ENCODE data around the gene AZIN2.

- TF ChIP-seq GATAD2A (IDR thresholded peaks at IDR 0.05) (no peak), POLR2A (conservative IDR thresholded peaks at IDR 0.05) (no peak), TAF1 (IDR thresholded peaks at IDR 0.05; ENCODE audit: control insufficient read depth, extremely low read depth, insufficient read depth, low read length, severe bottlenecking) (no peak), ZMIZ1 (IDR thresholded peaks at IDR 0.05; ENCODE audit: low read depth in 2 of 2, low read length in 2 of 2) (no peak), CTCF (IDR thresholded peaks at IDR 0.05 in 2 of 3, conservative IDR thresholded peaks at IDR 0.05 in 1 of 3; ENCODE audit: insufficient read depth in 2 of 3, low read depth in 1 of 3, low read length in 3 of 3) (no peak), CUX1 (CRISPR knock-in tag; IDR thresholded peaks at IDR 0.05) (no peak), ZFP30 (CRISPR knock-in tag; IDR thresholded peaks at IDR 0.05; ENCODE audit: borderline replicate concordance) (no peak), ZNF165 (CRISPR knock-in tag; IDR thresholded peaks at IDR 0.05; ENCODE audit: borderline replicate concordance) (no peak), FOXP4 (CRISPR knock-in tag; IDR thresholded peaks at IDR 0.05; ENCODE audit: borderline replicate concordance) (no peak), HNRNPH1 (optimal IDR thresholded peaks at IDR 0.05; ENCODE audit: low read depth, low read length) (no peak), ETV6 (IDR thresholded peaks at IDR 0.05; ENCODE audit: borderline replicate concordance in 1 of 2, low read depth in 2 of 2, low read length in 1 of 2) (no peak), ETV6 (CRISPR knock-in tag; IDR thresholded peaks at IDR 0.05; ENCODE audit: borderline replicate concordance) (no peak), CEBPB (tag; IDR thresholded peaks at IDR 0.05) (no peak), TAF7 (tag; IDR thresholded peaks at IDR 0.05) (no peak), RAD21 (CRISPR knock-in tag; conservative IDR thresholded peaks at IDR 0.05 in 1 of 2, IDR thresholded peaks at IDR 0.05 in 1 of 2) (no peak)
Measured at GRCh38 chr1:33165809-33166208, 84.9 kb downstream of the AZIN2 start.

Data from K562 (cell line).